HG02763 (cell line): ENCODE results near the gene KRT73.

Experiments used
- ATAC-seq: cut with Tn5 transposase; IDR thresholded peaks from one replicate; pipeline ENCODE4 v1.9.1; 2021; ENCODE audit warnings: mild to moderate bottlenecking, moderate library complexity; ENCODE audit not compliant: unreplicated experiment

Gene KRT73

GRCh38 chr12:52627395-52628110, 9.2 kb upstream of the KRT73 start:
- no peak for ATAC-seq

DNA sequence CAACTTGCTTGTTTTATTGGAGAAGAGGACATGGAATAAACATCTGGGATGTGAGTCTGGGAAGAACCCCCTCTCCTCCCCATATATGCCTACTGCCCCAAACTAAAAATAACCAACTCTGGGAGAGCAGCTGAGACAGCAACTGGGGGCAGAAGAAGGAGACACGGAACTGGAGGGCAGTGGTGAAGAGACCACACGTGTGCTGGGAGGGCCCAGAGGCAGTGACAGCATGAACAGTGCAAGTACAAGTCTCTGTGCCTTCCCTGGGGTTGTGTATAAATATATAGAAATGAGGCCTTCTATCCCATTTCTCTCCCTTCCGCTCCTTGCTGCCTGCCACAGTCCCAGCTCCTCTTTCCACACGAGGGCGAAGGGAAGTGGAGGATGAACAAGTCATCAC, 4.0 kb upstream of the KRT73 start:
- ATAC-seq = no peak

DNA sequence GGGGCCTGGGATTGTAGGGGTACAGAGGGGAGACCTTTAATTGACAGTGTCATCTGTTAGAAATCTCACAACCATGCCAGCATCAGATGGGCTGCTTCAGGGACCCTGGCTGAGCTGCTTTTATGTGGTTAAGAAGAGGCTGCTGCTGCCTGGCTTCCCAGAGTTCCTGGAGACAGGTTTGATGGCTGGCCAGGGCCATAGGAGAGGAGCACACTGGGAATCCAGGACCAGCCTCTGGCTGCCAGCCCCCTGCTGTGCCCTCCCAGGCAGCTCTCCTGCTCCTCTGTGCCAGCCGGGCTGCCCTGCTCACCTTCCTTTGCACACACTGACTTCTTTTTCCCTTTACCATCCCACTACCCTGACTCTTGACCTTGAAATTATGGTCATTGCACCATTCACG, 507 bp upstream of the KRT73 start:
- ATAC-seq = no peak

DNA sequence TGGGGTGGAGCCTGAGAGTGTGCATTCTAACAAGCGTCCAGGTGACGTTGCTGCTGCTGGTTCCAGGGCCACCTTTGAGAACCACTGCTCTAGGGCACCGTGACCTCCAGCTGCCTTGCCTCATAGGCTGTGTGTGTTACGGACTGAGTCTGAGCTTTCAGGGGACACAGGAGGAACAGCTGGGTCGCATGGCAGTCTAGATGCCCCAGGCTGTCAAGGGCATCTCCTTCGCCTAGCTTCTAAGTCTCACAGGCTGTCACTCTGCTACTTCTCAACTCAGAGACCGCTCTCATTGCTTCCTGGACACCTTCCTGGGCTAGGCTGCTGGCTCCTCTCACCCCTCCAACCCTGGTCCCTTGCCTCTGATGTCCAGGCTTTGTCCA, 965 bp downstream of the KRT73 start:
- no peak for ATAC-seq

GRCh38 chr12:52616680-52617402, 1.5 kb downstream of the KRT73 start:
- no peak for ATAC-seq

DNA sequence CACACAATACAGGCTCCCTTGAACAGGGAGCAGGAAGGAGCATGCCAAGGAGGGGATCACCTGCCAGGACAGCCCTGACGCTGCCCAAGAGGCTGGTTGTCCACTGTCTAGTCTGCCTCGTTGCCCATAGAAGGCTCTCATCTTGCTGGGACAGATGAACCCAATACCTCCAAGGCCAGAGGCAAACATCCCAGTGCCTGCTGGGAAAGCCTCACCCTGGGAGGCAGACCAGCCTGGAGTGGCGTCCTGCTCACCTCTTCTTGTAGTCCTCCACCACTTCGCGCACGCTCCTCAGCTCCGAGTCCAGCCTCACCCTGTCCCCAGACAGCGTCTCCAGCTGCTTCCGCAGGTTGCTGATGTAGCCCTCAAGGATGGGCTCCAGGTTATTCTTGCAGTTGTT, 2.4 kb downstream of the KRT73 start:
- no peak for ATAC-seq

DNA sequence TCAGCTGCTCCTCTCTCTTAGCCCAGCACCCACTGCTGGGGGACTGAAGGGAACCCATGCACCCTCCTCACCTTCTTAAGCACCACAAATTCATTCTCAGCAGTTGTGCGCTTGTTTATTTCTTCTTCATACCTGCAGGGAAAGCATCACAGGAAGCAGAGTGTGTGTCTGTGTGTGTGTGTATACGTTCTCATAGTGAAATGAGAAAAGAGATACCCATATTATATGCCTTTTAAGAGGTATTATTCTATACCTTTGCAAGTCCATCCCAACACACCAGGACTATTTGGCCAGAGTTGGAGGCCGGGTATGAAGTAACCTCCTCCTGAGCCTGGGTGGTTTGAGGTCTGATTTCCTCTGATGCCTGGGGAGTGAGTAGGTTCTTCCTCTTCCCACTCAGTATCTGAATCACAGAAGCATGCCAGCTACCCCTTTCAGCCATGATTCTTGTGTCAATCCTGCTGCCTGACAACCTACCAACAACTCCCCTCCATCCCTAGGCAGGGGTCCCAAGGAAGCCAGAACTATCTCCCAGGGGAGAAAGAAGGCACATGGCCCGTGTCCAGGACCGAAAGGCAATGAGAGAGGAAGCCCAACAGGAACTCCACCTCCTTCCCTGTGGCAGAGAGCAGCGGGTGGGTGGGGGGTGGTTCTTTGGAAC, 3.0 kb downstream of the KRT73 start:
- no peak for ATAC-seq

GRCh38 chr12:52614381-52615207, 3.8 kb downstream of the KRT73 start:
- no peak for ATAC-seq

GRCh38 chr12:52613384-52614030, 4.9 kb downstream of the KRT73 start:
- no peak for ATAC-seq

- no peak for ATAC-seq
Observed at GRCh38 chr12:52612431-52613383, 5.7 kb downstream of the KRT73 start.

GRCh38 chr12:52611080-52611468, 7.3 kb downstream of the KRT73 start:
- no peak for ATAC-seq

- no peak for ATAC-seq
Observed at GRCh38 chr12:52608826-52609630, 9.3 kb downstream of the KRT73 start.

- no peak for ATAC-seq
Observed at GRCh38 chr12:52608161-52608560, 10.2 kb downstream of the KRT73 start.

DNA sequence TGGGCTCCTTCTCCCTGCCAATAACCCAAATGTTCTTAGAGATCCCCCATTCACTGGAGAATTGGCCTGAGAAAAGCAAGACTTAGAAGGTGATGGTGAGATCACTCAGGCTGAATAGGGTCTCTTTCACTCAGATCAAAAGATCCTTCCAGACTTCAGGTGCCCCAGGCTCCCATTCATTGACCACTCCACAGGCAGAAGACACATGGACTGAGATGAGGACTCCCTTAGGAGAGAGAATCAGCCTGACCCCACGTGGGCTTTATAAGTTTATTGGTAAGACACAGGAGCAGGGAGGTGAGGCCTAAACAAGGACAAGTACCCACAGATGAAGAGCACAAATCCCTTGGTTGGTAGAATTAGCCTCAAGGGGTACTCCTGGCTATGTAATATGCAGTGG, 11.0 kb downstream of the KRT73 start:
- no peak for ATAC-seq

GRCh38 chr12:52606581-52607218, 11.7 kb downstream of the KRT73 start:
- ATAC-seq = no peak

GRCh38 chr12:52606096-52606495, 12.3 kb downstream of the KRT73 start:
- ATAC-seq = no peak

GRCh38 chr12:52605542-52605941, 12.8 kb downstream of the KRT73 start:
- ATAC-seq = no peak

DNA sequence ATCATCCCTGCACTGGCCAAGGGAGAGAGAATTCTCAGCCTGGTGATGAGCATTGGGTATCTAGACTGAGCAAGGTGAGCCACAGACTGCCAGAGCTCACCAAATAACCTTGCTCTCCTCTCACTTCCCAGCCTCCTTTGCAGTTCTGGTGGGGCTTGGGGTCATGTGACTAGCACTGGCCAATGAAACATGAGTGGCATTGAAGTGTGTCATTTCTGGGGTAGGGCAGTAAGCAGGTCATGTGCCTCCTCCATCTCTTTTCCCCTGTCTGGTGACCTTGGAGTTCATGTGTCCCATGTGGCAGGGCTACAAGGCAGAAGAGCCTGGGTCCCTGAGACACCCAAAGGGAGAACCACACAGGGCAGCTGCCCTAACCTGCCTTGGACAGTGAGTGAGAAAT, 13.5 kb downstream of the KRT73 start:
- ATAC-seq = no peak
